GM19468 (cell line): ENCODE results near the gene RNH1.

Experiments
- ATAC-seq: cut with Tn5 transposase; IDR thresholded peaks from one replicate; pipeline ENCODE4 v1.9.1; 2021; ENCODE audit warnings: mild to moderate bottlenecking, moderate library complexity, moderate number of reproducible peaks; ENCODE audit not compliant: unreplicated experiment; ENCODE audit errors: extremely low read depth

RNH1 gene

GRCh38 chr11:446891-447290, 60.2 kb downstream of the RNH1 start:
- no peak for ATAC-seq

- no peak for ATAC-seq
Measured at GRCh38 chr11:445765-446588, 61.1 kb downstream of the RNH1 start.
